NCI-H1092 treated with DMSO at 0.1 percent for 48 hours (cell line): ENCODE results near the gene IVD.
A peak's percentile ranks its signal among the peaks of the same experiment; 100 is the strongest.

Source experiments
- DNase-seq: peaks from one replicate; lab custom pipeline; 2025; lab: John Stamatoyannopoulos, UW

IVD gene

DNA sequence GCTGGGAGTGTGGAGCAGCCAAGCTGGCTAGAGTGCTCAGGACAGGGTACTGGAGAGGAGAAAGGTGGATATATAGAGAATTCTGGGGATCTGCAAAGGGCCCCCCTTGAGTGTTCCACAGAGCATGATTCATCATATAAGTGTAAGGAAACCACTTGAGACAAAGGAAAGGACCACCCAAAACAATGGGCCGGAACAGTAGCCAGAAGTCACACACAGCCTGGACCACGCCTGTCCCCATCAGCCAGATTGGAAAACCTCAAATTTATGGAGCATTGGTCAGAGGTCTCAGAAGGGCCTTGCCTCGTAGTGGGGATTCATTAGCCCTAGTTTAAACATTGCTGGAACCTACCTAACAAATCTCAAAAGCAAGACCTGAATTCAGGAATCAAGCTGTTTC is 28.0 kb upstream of the IVD start:
- DNase-seq, result no peak

DNA sequence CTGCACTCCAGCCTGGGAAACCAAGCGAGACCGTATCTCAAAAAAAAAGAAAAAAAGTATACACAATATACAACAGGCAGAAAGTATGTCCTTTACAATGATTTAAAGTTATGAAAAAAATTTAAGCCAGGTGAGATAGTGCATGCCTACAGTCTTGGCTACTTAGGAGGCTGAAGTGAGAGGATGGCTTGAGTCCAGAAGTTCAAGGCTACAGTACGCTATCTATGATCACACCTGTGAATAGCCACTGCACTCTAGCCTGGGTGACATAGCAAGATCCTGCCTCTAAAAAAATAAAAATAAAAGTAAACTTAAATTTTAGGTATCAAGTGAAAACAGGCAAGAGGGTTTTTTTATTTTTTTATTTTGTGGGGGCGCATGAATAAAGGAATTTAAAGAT is 26.2 kb upstream of the IVD start:
- no peak for DNase-seq

DNA sequence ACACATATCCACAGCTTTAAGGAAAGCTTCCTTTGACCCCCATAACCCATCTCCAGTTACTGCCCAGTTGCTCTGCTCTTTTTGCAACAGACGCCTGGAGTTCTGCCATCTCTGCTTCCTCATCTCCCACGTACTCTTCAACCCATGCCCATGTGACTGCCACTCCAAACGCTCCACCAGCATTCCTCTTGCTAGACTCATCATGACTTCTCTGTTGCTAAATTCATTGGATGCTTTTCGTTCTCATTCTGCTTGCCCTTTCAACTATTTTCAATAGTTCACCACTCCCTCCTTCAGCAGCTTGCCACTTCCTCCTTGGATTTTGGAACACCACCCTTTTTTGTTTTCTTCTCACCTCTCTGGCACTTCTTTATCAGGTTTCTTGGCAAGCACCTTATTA is 25.7 kb upstream of the IVD start:
- no peak for DNase-seq

DNA sequence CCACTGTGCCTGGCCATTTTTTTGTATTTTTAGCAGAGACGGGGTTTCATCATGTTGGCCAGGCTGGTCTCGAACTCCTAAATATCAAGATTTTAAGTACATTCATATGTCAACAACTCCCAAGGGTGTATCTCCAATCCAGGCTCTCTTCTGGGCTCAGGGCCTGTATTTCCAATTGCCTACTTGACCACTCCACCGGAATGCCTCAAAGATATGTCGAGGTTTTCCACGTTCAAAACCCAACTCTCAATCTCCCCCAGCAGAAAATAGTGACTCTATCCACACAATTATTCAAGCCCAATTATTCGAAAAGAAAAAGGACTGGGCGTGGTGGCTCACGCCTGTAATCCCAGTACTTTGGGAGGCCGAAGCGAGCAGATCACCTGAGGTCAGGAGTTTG is 25.0 kb upstream of the IVD start:
- DNase-seq, result no peak

DNA sequence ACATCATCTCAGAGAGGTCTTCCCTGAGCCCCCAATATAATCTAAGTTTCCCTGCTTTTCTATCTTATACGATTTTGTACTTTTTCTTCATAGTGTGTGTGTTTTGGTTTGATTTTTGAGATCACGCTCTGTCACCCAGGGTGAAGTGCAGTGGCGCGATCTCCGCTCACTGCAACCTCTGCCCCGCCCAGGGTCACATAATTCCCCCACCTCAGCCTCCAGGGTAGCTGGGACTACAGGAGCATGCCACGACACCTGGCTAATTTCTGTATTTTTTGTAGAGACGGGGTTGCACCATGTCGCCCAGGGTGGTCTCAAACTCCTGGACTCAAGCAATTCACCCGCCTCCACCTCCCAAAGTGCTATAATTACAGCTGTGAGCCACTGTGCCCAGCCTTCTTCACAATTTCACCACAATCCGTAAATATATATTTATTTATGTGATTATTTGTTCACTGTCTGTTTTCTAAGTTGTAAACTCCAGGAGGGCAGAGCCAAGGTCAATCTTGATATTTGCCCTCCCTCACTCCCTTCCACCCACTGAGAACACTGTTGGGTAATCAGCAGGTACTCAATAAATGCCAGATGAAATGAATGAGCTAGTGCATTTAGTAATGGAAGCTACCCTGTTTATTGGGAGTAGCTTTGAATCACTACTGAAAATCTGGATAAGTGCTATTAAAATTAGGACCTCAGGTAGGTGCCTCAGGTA is 23.6 kb upstream of the IVD start:
- DNase-seq, result no peak

DNA sequence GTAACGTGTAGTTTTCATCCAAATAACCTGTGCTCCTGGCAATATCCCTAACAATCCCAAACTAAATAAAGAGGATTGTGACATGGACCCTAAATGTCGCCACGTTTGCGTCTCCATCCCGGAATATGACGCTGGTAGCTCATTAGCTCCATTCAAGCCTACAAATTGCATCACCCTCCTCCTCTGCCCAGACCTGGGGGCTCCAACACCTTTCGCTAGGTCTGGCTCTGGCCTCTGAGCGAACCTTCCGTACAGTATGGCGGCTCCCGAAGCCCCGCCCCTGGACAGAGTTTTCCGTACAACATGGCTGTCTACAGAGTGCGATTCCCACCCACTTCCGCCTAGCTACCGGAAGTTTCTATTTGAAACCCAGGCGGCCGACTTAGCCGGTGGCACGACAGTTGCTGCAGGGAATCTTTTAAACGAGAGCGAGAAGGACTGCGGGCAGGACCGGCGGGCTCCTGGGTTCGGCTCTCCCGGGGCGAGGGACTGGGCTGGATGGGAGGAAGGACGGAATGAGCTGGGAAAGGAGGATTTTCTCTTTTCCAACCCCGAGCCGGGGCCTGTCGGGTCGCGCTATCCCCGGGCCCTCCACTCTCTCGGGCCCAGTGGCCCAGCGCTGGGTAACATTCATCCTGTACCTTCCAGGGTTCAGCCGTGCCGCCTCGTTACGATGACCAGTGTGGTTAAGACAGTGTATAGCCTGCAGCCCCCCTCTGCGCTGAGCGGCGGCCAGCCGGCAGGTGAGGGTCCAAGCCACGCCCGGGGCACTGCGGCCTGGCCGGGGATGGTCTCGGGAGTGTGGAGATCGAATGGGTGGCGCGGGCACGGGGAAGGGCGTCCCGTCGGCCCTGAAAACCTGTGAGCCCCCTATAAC is 22.8 kb upstream of the IVD start, which contains the start of gene KNSTRN:
TSS of gene KNSTRN (plus strand) at position 142 of the 877 bp plus-strand sequence. CDS start at position 257, 115 bp downstream.
- DNase-seq, result peak; percentile 84

DNA sequence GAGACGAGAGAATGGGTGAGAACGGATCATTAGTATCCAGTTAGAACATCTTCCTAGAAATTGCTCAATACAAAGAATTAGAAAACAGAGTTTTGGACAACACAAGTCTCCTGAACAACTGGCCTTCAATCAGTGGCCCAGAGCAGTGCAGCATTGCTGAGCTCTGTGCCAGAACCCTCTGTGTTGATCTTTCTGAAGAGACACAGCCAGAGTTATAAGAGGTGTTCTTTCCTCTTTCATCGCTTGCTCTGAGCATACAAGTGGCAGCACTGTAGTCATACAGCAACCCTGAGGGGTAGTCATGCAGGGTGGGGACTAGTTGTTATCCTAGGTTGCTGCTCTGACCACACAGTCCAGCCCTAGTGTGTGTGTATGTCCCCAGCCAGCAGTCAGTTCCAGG is 19.1 kb upstream of the IVD start:
- DNase-seq, result no peak

DNA sequence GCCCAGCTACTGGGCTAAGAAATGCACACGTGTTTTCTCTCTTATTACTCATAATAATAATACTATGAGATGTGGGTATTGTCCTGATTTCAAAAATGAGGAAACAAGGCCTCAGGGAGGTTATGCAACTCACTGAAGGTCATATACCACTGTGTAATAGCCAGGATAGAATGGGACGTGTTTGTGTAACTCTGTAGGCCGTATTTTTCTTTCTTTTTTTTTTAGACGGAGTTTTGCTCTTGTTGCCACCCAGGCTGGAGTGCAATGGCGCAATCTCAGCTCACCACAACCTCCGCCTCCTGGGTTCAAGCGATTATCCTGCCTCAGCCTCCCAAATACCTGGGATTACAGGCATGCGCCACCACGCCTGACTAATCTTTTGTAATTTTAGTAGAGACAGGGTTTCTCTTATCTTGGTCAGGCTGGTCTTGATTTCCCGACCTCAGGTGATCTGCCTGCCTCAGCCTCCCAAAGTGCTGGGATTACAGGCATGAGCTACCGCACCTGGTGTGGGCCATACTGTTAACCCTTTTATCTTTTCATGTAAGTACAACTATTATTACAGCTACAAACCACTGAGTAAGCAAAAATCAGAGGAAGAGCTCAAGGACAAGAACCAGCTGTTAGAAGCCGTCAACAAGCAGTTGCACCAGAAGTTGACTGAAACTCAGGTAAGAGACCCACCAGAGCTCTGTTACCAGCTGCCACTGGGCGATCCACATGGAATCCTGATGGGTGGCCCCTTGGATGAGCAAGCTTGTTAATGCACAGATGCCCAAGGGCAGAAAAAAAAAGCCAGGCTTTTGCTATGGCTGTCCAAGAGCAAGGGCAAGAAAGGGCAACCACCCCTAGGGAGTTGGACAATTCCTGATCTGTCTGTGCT is 16.4 kb upstream of the IVD start:
- no peak for DNase-seq

DNA sequence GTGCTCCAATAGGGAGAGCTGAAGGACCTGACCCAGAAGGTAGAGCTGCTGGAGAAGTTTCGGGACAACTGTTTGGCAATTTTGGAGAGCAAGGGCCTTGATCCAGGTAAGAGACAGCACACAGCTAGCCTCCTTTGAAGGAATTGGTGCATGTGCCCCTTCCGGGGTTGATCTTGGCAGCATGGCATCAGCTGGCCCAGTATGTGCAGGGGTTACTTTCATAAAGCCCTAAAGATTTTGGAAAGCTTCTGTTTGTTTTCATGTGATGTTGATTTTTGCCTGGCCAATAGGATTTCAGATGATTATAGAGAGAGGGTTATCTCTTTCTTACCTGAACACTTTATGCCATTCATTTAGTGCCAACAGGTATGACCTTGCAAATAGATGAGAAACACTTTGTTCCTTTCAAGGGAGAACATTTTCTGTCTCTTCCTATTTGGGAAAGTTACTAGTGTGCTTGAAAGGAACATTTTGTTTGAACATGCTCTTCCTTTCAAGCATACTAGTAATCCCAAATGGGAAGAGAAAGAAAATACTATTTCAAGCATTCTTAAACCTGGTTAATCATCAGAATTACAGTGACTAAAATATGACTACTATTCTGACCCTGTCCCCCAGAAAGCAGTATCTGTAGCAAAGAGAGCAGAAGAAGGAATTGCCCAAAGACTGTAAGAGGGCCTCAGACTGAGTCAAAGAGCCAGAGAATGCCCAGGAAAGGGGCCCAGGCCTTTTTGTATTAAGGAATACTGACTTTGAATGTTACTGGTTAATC is 15.6 kb upstream of the IVD start:
- no peak for DNase-seq

DNA sequence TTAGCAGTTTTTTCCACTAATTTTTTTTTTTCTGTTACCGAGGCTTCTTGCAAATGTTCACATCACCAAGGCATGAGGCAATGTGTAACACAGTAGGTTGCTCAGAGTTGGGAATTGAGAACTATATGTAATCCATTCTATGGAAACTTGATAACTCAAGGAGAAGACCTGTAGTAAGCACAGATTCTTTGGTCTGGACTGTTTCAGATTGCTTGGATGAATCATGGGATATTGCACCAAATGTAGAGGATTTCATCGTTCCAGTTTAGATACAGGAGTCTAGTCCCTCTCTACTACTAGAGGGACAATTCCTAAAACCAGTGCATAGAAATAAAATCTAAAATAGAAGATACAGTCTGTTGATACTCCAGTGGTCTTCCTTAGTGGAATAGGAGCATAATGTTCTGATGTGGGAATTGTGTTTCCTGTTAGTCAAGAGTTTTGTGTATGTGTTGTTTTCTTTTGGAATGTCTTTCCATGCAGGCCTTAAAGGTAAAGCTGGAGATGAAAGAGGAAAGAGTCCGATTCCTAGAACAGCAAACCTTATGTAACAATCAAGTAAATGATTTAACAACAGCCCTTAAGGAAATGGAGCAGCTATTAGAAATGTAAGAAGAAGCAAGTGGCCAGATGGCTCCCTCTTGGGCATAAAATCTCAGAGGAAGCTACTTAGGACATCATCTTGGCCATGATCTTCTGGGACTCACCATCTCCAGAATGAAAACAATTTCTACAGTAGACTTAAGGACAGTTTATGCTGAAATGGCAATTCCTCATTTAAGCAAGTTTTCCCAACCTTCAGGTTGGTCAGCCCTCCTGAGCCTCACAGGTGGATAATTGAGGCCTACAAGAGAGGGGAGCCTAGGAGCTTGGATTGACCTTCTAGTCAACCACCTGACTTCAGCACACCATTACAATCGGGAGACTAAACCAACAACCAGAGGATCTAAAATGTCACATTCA is 12.3 kb upstream of the IVD start:
- DNase-seq, result no peak

DNA sequence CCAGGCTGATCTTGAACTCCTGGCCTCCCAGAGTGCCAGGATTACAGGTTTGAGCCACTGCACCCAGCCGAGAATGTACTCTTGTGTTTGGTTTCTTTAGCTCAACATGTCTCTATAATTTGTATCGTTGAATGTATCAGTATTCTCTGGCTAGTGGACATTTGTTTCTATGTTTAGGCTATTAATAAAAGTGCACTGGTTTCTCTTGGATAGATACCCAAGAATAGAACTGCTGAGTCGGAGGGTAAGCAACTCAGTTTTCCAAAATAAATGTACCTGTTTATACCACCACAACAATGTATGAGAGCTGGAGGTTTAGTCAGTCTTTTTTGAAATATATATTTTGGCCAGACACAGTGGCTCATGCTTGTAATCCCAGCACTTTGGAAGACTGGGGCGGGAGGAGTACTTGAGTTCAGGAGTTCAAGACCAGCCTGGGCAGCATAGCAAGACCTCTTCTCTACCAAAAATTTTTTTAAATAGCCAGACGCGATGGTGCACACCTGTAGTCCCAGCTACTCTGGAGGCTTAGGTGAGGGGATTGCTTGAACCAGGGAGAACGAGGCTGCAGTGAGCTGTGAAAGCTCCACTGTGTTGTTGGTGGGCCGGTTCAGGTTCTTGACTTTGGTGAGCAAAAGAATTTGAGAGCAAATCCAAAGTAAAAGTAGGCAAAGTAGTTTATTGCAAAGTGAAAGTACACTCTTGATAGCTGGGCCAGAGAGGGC is 7.7 kb upstream of the IVD start:
- no peak for DNase-seq

DNA sequence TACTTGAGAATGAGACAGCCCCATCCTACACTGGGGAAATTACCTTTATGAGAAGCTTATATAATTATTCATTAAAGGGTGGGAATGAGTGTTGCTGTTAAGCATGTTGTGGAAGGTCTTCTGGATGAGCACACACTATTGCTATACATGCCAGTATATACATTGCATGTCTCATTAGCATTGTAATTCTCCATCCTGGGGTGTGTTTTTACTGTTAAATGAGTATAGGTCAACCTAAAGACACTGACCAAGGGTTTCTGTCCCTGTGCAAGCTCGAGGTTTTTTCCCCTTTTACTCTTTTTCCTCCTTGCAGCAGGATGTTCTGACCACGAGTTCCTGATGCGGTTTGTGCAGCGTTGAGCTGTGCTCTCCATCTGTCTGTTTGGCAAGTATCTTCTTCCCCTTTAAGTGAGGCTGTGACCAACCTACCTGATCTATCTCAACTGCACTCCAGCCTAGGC is 7.2 kb upstream of the IVD start:
- DNase-seq, result no peak

DNA sequence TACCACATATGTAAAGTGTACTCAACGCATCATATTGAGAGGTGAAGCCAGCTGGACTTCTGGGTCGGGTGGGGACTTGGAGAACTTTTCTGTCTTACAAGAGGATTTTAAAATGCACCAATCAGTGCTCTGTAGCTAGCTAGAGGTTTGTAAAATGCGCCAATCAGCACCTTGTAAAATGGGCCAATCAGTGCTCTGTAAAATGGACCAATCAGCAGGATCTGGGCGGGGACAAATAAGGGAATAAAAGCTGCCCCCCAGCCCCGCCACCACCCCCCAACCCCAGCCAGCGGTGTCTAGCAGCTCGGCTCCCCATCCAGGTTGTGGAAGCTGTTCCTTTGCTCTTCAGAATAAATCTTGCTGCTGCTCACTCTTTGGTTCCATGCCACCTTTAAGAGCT is 6.2 kb upstream of the IVD start:
- no peak for DNase-seq

DNA sequence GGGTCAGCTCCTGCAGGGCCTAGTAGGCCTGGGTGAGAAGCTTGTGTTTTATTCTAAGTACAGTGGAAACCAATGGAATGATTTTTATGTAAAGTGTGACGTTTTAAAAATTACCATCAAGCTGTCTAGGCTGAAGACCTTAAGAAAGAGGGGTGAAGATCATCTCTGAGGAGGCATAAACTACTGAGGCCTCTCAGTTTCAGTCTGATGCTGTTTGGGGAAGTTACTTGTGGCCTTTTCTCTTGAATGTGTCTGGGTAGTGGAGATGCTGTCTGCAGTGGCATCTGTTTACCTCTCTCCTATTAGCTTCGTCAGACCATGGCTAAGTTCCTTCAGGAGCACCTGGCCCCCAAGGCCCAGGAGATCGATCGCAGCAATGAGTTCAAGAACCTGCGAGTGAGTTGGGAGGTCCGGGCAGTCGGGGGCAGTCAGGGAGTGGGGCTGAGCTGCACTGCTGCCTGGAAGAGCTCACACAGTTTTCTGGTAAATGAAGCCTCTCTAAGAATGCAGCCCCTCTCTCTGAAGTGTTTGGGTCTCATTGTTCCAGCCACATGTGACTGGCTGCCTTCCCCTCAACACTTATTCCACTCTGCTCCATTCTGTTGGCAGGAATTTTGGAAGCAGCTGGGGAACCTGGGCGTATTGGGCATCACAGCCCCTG is 1.9 kb downstream of the IVD start:
- DNase-seq, result no peak

DNA sequence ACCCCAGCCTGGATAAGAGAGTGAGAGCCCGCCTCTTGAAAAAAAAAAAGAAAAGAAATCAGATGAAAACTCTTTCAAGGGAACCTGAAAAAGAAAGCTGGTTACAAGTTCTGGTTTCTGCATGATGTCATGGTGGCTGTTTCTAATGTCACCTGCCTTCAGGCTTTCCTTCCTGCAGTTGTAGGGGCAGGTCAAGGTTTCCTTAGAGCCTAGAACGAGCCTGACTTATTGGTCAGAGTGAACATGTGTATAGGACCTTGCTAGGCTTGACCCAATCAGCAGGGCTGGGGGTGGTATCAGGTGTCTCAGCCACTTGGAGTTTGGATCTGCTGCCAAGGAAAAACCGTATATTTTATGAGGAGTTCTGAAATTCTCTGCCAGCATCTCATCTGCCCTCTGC is 3.8 kb downstream of the IVD start:
- DNase-seq, result no peak

DNA sequence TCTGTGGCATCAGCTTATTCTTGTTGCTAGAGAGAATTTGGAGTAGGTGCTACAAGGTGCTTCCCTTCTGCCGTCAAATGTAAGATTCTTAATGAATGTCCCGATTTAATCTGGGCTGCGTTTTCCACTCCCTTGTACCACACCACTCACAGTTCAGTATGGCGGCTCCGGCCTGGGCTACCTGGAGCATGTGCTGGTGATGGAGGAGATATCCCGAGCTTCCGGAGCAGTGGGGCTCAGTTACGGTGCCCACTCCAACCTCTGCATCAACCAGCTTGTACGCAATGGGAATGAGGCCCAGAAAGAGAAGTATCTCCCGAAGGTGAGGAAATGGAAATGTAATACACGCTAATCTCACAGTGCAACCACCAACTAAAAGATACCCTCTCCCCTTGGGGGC is 4.9 kb downstream of the IVD start:
- DNase-seq, result no peak

DNA sequence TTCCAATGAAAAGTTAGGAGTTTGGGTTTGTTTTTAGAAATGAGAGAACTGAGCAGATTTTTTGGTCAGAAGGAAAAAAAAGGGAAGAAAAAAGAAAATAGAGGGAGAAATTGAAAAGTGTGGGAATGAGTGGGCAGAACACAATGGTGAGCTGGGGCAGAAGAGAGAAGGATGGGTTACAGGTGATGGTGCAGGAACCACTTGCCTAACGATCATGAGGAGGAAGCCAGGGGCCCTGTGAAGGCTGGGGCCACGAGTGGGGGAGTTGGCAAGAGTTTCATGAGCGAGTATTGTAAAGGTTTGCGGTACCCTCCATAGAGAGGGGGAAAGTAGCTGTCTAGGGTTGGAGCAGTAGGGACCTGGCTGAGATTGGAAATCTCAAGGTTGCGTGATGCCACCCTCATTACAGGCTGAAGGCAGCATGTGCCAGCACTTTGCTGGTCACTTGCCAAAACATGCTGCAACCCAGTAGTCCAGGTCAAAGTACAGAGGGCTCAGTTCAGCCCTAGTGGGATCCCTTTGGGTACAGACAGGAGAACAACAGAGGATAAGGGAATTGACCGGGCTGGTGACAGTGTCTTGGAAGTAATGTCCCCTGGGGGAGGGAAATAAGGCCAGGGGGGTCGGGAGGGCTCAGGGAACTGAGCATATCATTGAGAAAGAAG is 6.6 kb downstream of the IVD start:
- DNase-seq, result no peak

DNA sequence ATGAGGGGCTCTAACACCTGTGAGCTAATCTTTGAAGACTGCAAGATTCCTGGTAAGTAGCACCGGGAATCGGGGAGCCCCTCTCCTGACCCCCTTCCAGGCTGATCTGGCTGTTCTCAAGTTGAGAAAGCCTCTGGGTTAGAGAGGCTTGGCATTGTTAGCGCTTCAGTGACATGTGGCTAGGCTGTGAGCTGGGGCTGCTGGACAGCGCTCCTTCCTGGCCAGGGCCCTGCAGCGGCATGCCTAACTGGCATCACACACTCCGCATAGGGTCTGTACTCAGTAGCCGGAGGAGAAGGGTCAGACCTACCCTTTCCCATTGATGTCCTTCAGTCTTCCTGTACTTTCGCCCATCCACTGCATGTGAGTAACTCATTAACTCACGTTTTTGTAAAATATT is 7.4 kb downstream of the IVD start:
- no peak for DNase-seq

DNA sequence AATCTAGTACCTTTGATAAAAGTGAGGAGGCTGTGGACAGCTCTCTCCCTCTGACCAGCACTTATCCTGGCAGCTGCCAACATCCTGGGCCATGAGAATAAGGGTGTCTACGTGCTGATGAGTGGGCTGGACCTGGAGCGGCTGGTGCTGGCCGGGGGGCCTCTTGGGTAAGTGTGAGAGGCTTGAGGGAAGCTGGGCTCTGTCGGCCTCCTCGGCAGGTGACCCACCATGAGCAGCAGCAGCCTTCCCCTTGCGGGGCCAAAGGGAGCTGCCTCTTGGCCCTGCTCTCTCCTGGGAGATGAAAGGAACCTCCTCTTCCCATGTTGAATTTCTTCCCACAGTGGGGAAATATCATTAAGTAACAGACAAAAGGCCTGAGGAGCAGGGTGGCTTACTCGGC is 9.2 kb downstream of the IVD start:
- no peak for DNase-seq
